Central memory CD8-positive, alpha-beta T cell (primary cell): Measurements from ENCODE around the gene NIPA2.

ENCODE experiments used
- ATAC-seq: fragments of 150-1000 bp; cut with Tn5 transposase; replicated peaks from 2 replicates; pipeline ENCODE4 v1.10.0; 2022; ENCODE audit warnings: mild to moderate bottlenecking, moderate FRiP score, moderate number of reproducible peaks; ENCODE audit not compliant: poor library complexity, severe bottlenecking; ENCODE audit errors: extremely low read depth
- DNase-seq, 2 donors: peaks; one replicate each; pipeline ENCODE4 v3.0.0; 2021; ENCODE audit warnings: low spot score in 2 of 2
- H3K27ac Mint-ChIP-seq: one replicate; pipeline ENCODE4 v1.8.0; 2022; ENCODE audit warnings: low read depth, mild to moderate bottlenecking, moderate library complexity, mixed read lengths
- H3K27me3 Mint-ChIP-seq: one replicate; pipeline ENCODE4 v1.8.0; 2022; ENCODE audit warnings: mixed read lengths
- H3K36me3 Mint-ChIP-seq: one replicate; pipeline ENCODE4 v1.8.0; 2022; ENCODE audit warnings: mild to moderate bottlenecking, moderate library complexity, mixed read lengths; ENCODE audit not compliant: insufficient read depth
- H3K4me1 Mint-ChIP-seq: one replicate; pipeline ENCODE4 v1.8.0; 2022; ENCODE audit warnings: mixed read lengths
- H3K4me3 Mint-ChIP-seq: one replicate; pipeline ENCODE4 v1.8.0; 2022; ENCODE audit warnings: mild to moderate bottlenecking, moderate library complexity, mixed read lengths
- H3K9me3 Mint-ChIP-seq: one replicate; pipeline ENCODE4 v1.8.0; 2022; ENCODE audit warnings: mixed read lengths

NIPA2 gene

DNA sequence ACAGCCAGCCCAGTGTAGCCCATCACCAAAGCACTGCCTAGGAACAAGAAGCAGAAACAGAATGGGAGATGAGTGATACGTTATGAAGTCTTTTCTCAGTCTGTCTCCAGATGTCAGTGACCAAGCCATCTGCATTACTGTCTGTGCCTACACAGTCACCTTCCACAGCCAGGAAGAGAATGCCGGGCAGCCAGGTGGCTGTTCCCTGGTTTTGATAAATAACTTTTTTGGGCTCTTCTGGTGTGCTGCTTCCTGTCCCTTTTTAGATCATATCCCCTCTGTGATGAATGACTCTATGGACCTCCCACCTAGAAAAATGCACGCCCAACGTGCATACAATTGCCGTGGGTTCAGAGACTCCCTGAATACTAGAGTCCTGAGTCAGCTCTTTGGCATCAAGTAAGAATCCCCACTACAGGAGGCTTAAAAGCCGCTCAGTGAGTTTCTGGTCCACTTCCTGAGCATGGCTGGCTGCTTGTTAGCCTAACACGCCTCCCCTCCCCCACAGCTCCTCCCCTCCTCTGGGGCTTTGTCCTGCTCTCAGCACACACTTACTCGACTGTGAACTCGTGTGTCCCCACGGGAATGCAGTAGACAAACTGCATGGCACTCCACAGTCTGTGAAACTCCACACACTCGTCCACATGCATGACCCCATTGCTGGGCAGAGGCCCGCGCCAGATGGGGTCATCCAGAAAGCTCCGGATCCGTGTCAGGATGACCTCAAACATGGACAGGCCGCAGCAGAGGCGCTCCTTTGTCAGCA is 34.7 kb downstream of the NIPA2 start:
- no peak overlapping the region for H3K27ac Mint-ChIP-seq
- DNase-seq: no peak

DNA sequence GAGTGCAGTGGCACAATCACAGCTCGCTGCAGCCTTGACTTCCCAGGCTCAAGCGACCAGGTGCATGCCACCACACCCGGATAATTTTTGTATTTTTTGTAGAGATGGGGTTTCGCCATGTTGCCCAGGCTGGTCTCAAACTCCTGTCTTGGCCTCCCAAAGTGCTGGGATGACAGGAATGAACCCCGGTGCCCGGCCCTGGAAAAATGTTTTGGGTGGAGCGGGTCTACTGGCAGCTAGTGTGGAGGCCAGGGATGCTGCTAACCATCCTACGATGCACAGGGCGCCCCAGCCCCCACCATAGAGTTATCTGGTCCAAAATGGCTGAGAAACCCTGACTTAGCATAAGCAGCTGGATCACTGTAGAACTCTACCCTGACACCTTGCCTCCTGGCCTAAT is 35.4 kb downstream of the NIPA2 start:
- no peak for ATAC-seq
- no peak for DNase-seq
- no peak overlapping the region for H3K27ac Mint-ChIP-seq
- H3K4me1 Mint-ChIP-seq: peaks cover 5% of the 10 kb centered on the region
- H3K36me3 Mint-ChIP-seq: peaks cover 14% of the 10 kb centered on the region
- H3K4me3 Mint-ChIP-seq: no peak overlapping the region
- peaks cover 11% of the 10 kb centered on the region for H3K27me3 Mint-ChIP-seq
- H3K9me3 Mint-ChIP-seq: no peaks in the 10 kb centered on the region

More for the DNA sequence above, 34.7 kb downstream of the NIPA2 start:
- Mint-ChIP-seq H3K4me3 (no peak overlapping the region), H3K36me3 (peaks cover 14% of the 10 kb centered on the region), H3K4me1 (peaks cover 5% of the 10 kb centered on the region), H3K27me3 (peaks cover 4% of the 10 kb centered on the region), H3K9me3 (no peaks in the 10 kb centered on the region)
- no peak for ATAC-seq

DNA sequence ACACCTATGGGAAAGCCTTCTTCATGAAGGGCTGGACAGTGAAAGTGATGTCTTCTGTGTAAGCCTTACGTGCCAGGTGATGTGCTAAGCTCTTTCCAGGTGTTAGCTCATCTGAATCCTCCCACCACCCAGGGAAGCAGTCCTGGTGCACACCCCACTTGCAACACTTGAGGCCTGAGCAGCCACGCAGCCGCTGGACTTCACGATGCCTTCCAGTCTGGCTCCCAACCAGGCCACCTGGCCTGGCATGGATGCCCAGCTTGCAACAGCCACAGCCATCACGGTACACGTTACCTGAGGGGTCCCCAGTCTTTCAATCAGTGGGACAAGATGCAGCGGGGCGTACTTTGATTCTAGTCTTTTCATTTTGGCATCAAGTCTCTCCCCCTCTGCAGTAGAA is 35.8 kb downstream of the NIPA2 start:
- DNase-seq: no peak
- H3K4me3 Mint-ChIP-seq: no peak overlapping the region
- peaks cover 10% of the 10 kb centered on the region for H3K36me3 Mint-ChIP-seq
- H3K27me3 Mint-ChIP-seq: peaks cover 13% of the 10 kb centered on the region
- ATAC-seq: no peak
- H3K27ac Mint-ChIP-seq: no peak overlapping the region
- H3K9me3 Mint-ChIP-seq: no peaks in the 10 kb centered on the region
- H3K4me1 Mint-ChIP-seq: peaks cover 5% of the 10 kb centered on the region

DNA sequence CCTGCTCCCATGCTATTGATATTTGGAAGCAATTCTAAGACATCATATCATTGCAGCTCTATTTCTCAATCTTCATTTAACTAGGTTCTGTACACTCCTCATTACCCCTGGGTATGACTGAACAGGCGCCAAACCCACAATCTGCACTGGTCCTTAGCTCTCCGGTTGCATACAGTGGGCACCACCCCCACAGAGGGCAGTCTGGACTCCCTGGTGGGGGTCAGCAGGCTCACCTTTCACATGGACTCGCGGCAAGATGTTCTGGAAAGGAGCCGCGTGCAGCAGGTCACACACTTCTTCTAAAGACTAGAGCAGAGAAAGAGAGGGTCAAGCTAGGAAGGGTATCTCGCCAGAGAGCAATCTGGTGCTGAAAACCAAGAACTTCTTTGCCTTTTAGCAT is 36.5 kb downstream of the NIPA2 start:
- no peaks in the 10 kb centered on the region for H3K9me3 Mint-ChIP-seq
- H3K27me3 Mint-ChIP-seq: peaks cover 13% of the 10 kb centered on the region
- H3K27ac Mint-ChIP-seq: no peak overlapping the region
- DNase-seq (no peak), ATAC-seq (no peak)
- no peak overlapping the region for H3K4me3 Mint-ChIP-seq
- peaks cover 5% of the 10 kb centered on the region for H3K36me3 Mint-ChIP-seq
- H3K4me1 Mint-ChIP-seq: peaks cover 5% of the 10 kb centered on the region

DNA sequence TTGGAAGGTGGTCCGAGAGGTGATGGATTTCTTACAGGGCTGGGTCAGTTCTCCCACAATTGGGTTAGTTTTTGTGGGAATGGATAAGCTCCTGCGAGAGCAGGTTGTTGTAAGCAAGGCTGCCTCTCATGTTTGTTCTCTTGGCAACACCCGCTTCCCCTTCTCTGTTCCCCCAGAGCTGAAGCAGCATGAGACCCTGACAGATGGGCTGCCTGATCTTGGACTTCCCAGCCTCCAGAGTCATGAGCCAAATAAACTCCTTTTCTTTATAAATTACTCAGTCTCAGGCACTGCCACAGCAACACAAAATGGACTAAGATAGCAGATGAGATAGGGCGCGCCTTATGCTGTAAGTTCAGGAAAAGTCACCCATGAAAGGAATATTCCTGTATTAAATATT is 38.7 kb downstream of the NIPA2 start:
- Mint-ChIP-seq H3K4me3 (no peak overlapping the region), H3K9me3 (no peaks in the 10 kb centered on the region), H3K4me1 (no peaks in the 10 kb centered on the region), H3K36me3 (peaks cover 3% of the 10 kb centered on the region), H3K27me3 (peaks cover 31% of the 10 kb centered on the region), H3K27ac (no peak overlapping the region)
- ATAC-seq: no peak
- no peak for DNase-seq

DNA sequence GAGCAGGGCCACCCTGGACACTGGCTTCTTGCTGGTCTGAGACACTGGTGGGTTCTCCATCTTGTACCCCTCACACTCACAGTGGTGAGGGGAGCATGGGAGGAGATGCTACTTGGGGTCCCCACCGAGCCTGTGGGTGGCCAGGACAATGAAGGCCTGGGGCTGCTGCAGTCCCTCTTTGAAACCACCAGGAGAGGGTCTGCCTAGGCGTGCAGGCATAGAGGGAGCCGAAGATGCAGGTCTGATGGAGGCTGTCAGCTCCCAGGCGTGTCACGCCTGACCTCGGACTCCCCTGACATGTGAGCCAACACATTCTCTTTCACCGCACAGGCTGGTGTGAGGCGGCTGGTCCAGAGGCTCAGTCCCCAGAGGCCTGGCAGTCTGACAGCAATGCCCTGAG is 39.1 kb downstream of the NIPA2 start:
- Mint-ChIP-seq H3K27me3 (peaks cover 31% of the 10 kb centered on the region), H3K4me3 (no peak overlapping the region), H3K27ac (no peak overlapping the region), H3K4me1 (no peaks in the 10 kb centered on the region), H3K36me3 (peaks cover 3% of the 10 kb centered on the region), H3K9me3 (no peaks in the 10 kb centered on the region)
- ATAC-seq: no peak
- DNase-seq: no peak

DNA sequence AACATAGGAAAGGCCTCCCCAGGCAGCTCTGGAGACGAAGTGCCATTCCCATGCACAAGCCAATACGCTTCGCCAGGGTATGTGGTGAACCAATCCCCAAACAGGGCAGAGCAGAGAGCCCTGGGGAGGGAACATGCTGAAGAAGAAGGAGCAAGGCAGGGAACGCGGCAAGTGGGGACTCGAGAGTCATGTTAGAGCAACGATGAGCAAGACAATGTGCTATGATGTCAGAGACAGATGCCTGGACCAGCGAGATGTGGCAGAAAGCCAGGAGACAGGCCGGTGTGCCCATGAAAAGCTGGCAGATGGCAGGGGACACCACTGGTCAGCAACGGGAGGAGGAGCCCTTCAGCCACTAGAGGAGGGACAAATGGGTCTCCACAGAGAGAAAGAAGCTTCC is 39.6 kb downstream of the NIPA2 start:
- Mint-ChIP-seq H3K27ac (no peak overlapping the region), H3K9me3 (no peaks in the 10 kb centered on the region), H3K4me1 (no peaks in the 10 kb centered on the region), H3K27me3 (peaks cover 31% of the 10 kb centered on the region), H3K36me3 (peaks cover 2% of the 10 kb centered on the region), H3K4me3 (no peak overlapping the region)
- ATAC-seq (no peak), DNase-seq (no peak)

DNA sequence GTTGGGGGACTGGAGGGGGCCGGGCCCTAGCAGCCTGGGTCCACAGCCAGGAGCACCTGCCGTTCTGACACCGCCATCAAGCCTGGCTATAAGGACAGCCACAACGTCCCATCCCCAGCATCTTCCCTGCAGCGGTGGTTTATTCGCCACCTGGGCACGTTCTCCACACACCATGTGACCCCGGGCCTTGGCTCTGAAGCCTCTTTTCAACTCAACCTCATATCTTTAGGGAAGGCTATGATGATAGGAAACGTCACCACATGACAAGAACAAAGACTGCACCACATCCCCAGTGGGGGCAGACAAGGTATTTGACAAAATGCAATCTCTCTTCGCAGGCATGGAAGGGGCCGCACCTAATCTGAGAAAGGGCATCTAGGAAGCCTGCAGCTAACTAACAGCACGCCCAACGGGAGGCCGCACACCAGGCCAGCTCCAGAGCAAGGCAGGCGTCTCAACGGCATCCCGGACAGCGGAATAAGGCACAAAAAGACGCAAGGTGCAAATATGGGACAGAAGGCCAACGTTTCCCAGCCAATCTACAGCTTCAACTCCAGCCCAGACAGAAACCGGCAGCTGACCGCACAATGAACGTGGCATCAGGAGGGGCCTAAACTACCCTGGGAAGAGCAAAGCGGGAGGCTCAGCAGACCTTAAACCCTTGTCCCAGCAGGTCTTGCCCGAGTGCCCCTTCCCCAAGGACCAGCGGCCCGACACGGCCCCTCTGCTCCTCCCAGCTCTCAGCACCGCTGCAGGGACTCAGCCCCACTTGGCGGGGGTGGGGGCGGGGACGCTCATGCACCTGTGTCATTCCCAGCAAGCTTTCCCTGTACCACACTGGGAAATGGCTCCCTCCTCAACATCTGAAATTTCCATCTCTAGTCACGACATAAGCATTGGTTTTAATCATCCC is 41.9 kb downstream of the NIPA2 start:
- Mint-ChIP-seq H3K36me3 (peaks cover 1% of the 10 kb centered on the region), H3K27ac (no peak overlapping the region), H3K9me3 (no peaks in the 10 kb centered on the region), H3K4me1 (no peaks in the 10 kb centered on the region), H3K4me3 (no peak overlapping the region), H3K27me3 (peaks cover 31% of the 10 kb centered on the region)
- DNase-seq (no peak), ATAC-seq (no peak)

DNA sequence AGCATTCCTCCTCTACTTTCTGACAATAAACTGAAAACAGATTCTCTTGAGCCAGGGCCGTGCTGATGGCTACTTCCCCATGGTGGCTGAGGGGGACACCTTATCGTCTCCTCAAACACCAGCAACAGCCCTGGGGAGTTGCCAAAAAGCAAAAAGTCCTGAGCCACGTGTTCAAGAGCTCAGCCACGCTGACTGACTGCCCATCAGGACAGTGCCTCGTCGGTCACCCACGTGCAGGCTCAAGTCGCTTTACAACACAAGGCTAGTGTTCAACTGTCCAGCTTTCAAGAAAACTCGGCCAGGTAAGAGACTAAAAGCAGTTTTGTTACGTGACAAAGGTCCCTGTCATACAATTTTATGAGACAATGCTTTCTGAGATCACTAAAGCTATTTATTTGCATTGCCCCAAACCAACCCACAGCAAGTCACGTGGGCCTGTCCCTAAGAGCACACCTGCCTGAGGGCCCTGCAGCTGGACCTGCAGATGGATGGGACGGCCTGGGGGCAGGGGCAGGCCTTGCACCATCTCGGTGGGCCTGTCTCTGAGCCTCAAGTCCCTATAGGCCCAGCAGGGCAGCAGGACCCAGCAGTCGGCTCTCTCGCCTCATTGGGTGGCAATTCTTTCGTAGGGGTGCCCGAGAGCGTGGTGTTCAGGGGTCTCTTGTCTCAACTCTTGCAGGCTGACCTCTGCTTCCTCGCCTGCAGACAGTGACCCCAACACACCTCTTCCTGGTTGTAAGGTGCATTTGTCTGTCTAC is 42.7 kb downstream of the NIPA2 start:
- H3K27ac Mint-ChIP-seq: no peak overlapping the region
- peaks cover 1% of the 10 kb centered on the region for H3K36me3 Mint-ChIP-seq
- H3K4me3 Mint-ChIP-seq: no peak overlapping the region
- ATAC-seq: no peak
- peaks cover 31% of the 10 kb centered on the region for H3K27me3 Mint-ChIP-seq
- no peaks in the 10 kb centered on the region for H3K9me3 Mint-ChIP-seq
- DNase-seq: no peak
- H3K4me1 Mint-ChIP-seq: no peaks in the 10 kb centered on the region

DNA sequence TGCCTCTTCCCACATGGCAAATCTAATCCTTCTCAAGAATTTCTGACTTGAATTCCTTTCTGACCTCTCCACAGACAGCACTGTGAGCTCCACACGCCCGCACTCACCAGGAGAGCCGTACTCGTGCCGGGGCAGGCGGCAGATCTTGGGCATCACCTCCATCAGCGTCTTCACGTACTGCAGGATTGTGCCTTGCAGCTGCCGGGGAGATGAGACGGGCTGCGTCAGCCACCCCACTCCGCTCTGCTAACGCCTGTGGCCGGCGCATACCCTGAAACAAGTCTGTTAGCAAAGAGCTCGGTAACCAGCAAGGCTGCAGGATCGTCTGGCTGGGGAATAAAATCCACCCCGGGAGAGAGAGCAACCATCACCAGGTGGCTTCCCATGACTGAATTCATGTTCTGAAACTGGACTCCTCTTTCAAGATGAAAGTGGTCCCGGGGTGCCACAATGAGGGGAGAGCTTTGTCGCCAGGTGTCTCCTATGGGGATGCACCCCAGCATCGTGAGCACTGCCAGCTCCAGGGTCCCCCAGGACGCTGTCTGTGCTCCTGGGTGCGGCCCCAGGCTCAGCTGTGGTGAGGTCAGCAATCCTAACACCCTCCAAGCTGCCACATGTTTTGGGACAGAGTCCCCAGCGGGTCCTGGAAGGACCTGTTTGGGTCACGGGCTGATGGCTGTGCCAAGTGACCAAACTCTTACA is 43.4 kb downstream of the NIPA2 start:
- no peak for DNase-seq
- no peak overlapping the region for H3K27ac Mint-ChIP-seq
- no peaks in the 10 kb centered on the region for H3K9me3 Mint-ChIP-seq
- H3K36me3 Mint-ChIP-seq: peaks cover 1% of the 10 kb centered on the region
- ATAC-seq: no peak
- H3K4me3 Mint-ChIP-seq: no peak overlapping the region
- H3K27me3 Mint-ChIP-seq: peaks cover 31% of the 10 kb centered on the region
- H3K4me1 Mint-ChIP-seq: no peaks in the 10 kb centered on the region

DNA sequence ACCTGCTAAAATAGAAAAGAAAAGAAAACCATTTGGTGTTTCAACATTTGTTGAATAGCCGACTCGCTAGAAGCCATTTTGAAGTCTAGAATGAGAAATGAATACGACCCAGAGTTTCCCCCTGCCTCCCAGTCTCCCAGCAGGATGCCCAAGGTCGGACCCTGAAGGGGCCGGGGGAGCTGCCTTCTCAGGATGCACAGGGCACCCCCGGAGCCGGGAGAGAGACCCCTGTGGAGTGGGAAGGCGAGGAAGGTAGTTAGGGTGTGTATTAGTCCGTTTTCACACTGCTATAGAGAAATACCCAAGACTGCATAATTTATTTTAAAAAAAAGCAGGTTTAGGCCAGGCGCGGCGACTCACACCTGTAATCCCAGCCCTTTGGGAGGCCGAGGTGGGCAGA is 44.7 kb downstream of the NIPA2 start:
- H3K36me3 Mint-ChIP-seq: peaks cover 1% of the 10 kb centered on the region
- DNase-seq (no peak), ATAC-seq (no peak)
- no peaks in the 10 kb centered on the region for H3K9me3 Mint-ChIP-seq
- no peak overlapping the region for H3K27ac Mint-ChIP-seq
- peaks cover 26% of the 10 kb centered on the region for H3K27me3 Mint-ChIP-seq
- H3K4me3 Mint-ChIP-seq: no peak overlapping the region
- no peaks in the 10 kb centered on the region for H3K4me1 Mint-ChIP-seq

DNA sequence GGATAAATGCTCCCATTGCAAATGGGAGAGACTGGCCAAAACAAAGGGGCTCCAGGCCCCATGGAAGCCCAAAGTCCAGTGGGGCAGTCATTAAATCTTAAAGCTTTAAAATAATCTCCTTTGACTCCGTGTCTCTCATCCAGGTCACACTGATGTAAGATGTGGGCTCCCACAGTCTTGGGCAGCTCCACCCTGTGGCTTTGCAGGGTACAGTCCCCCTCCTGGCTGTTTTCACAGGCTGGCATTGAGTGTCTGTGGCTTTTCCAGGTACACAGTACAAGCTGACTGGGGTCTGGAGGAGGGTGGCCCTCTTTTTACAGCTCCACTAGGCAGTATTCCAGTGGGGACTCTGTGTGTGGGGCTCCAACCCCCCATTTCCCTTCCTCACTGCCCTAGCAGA is 45.9 kb downstream of the NIPA2 start:
- Mint-ChIP-seq H3K4me3 (no peak overlapping the region), H3K27ac (no peak overlapping the region), H3K27me3 (peaks cover 18% of the 10 kb centered on the region), H3K4me1 (no peaks in the 10 kb centered on the region), H3K9me3 (no peaks in the 10 kb centered on the region), H3K36me3 (no peaks in the 10 kb centered on the region)
- DNase-seq (no peak), ATAC-seq (no peak)
